PC-9 (cell line): ENCODE data around the gene ZFHX3. TPM values are rescaled to one million over a fixed set of nuclear protein-coding genes. Genes with fewer than 3 reads are reported as not detected.

Source experiments
- BruUV-seq: library from RNA; stranded (reverse); fragments of 400-500 nt; replicated peaks from 2 replicates; lab custom pipeline; 2021; lab: Mats Ljungman, UMichigan
- CTCF ChIA-PET: fragments of 300-600 bp; sonication (Branson Sonifier 250); formaldehyde crosslinking; loops from one replicate; lab custom pipeline; 2022; ENCODE audit warnings: antibody characterized with exemption; lab: Charles Lee
- POLR2A ChIA-PET: fragments of 300-600 bp; sonication (Branson Sonifier 250); formaldehyde crosslinking; loops from one replicate; lab custom pipeline; 2022; ENCODE audit warnings: antibody characterized with exemption; ENCODE audit not compliant: unreplicated experiment; lab: Charles Lee
- DNase-seq, 2 experiments: peaks; one replicate each; pipeline versions ENCODE4 v3.0.0 to v3.0.0-alpha.2; 2015 to 2022; ENCODE audit warnings: mixed read lengths in 1 of 2
- H2AFZ ChIP-seq: fragments of 200-600 bp; sonication (generic); 2 replicates; pipeline ENCODE4 v1.8.1; 2017; ENCODE audit warnings: antibody characterized with exemption
- H3F3A ChIP-seq: fragments of 200-600 bp; sonication (generic); 2 replicates; pipeline ENCODE4 v1.8.1; 2017; ENCODE audit warnings: antibody characterized with exemption, mild to moderate bottlenecking, low read depth; ENCODE audit not compliant: insufficient read depth
- H3K27ac ChIP-seq: fragments of 200-600 bp; sonication (generic); 2 replicates; pipeline ENCODE4 v1.6.1; 2016; ENCODE audit warnings: mixed run types
- H3K27me3 ChIP-seq: fragments of 200-600 bp; sonication (generic); 2 replicates; pipeline ENCODE4 v1.6.1; 2016; ENCODE audit warnings: low read depth, mixed run types; ENCODE audit not compliant: insufficient read depth
- H3K36me3 ChIP-seq: fragments of 200-600 bp; sonication (generic); 2 replicates; pipeline ENCODE4 v1.6.1; 2016; ENCODE audit warnings: low read depth, mixed run types
- H3K4me1 ChIP-seq: fragments of 200-600 bp; sonication (generic); replicated peaks from 2 replicates; pipeline ENCODE4 v1.6.1; 2016; ENCODE audit warnings: mixed run types; ENCODE audit not compliant: insufficient read depth
- H3K4me2 ChIP-seq: fragments of 200-600 bp; sonication (generic); 2 replicates; pipeline ENCODE4 v1.6.1; 2017; ENCODE audit warnings: mixed run types
- H3K4me3 ChIP-seq: fragments of 200-600 bp; sonication (generic); 2 replicates; pipeline ENCODE4 v1.6.1; 2016; ENCODE audit warnings: mixed run types
- H3K79me2 ChIP-seq: fragments of 200-600 bp; sonication (generic); 2 replicates; pipeline ENCODE4 v1.6.1; 2017; ENCODE audit warnings: low read depth, mixed run types
- H3K9me2 ChIP-seq: fragments of 200-600 bp; sonication (generic); 2 replicates; pipeline ENCODE4 v1.8.1; 2017; ENCODE audit warnings: mild to moderate bottlenecking; ENCODE audit not compliant: insufficient read depth
- H3K9me3 ChIP-seq: fragments of 200-600 bp; sonication (generic); 2 replicates; pipeline ENCODE4 v1.8.1; 2016; ENCODE audit warnings: low read depth; ENCODE audit not compliant: insufficient read depth
- H4K20me1 ChIP-seq: fragments of 200-600 bp; sonication (generic); 2 replicates; pipeline ENCODE4 v1.8.1; 2017; ENCODE audit not compliant: insufficient read depth
- EZH2 ChIP-seq: fragments of 200-600 bp; sonication (generic); IDR thresholded peaks from 2 replicates; pipeline ENCODE4 v1.8.0; 2017; ENCODE audit warnings: antibody characterized with exemption, low read depth
- intact Hi-C: fragments of 100-400 bp; cut with micrococcal nuclease; formaldehyde crosslinking; loops from one replicate; pipeline ENCODE4 v1.10.0; 2022; ENCODE audit not compliant: unreplicated experiment
- total RNA-seq: library from RNA; stranded (reverse); gene quantifications from 2 replicates; pipeline ENCODE4 v1.2.3, GENCODE V29; 2021
- TF ChIP-seq, protein P1 (sequence below): fragments of 200-600 bp; sonication (generic); conservative IDR thresholded peaks from 2 replicates; pipeline ENCODE4 v1.6.1; 2017; ENCODE audit warnings: mixed run types, antibody characterized with exemption, mild to moderate bottlenecking, moderate library complexity

The ZFHX3 gene
- total RNA-seq, 1 experiment from 2014 or later, result 23.1 TPM

DNA sequence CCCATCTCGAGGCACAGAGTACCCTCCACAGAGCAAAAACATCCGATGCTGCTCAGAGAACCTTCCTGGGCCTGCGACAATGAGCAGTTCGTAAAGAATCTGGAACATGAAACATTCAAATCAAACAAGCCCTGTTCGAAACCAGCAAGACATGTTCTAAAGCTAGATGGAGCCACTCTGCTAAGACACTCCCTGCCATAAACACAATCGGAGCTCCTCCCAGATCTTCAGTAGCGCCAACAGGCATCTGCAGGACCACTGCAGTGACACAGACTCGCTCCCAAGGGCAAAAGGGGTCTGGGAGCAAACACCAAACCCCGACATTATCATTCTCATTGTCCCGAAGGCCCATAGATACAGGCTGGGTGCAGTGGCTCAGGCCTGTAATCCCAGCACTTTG lies 108.7 kb downstream of the ZFHX3 start:
- no peak for DNase-seq
- Histone ChIP-seq H3K36me3 (no peaks in the 10 kb centered on the region), H2AFZ (no peak overlapping the region), H3K27me3 (no peaks in the 10 kb centered on the region), H3K4me1 (peaks cover under 1% of the 10 kb centered on the region), H4K20me1 (no peaks in the 10 kb centered on the region), H3F3A (no peaks in the 10 kb centered on the region; the same call in 1 of the 2 replicates), H3K27ac (no peak overlapping the region), H3K9me2 (no peaks in the 10 kb centered on the region), H3K79me2 (peaks cover 74% of the 10 kb centered on the region), H3K9me3 (no peaks in the 10 kb centered on the region), H3K4me2 (no peak overlapping the region), H3K4me3 (no peak overlapping the region)
- ChIA-PET CTCF (interaction anchor here (0.6 kb wide), 1 partner anchor 1313 kb away, joined by 3 read pairs; no protein-coding TSS in a partner anchor), POLR2A (no interaction called here)
- intact Hi-C loops, result no loop called here
- no TSS peak for BruUV-seq
- TF ChIP-seq, protein P1, sequence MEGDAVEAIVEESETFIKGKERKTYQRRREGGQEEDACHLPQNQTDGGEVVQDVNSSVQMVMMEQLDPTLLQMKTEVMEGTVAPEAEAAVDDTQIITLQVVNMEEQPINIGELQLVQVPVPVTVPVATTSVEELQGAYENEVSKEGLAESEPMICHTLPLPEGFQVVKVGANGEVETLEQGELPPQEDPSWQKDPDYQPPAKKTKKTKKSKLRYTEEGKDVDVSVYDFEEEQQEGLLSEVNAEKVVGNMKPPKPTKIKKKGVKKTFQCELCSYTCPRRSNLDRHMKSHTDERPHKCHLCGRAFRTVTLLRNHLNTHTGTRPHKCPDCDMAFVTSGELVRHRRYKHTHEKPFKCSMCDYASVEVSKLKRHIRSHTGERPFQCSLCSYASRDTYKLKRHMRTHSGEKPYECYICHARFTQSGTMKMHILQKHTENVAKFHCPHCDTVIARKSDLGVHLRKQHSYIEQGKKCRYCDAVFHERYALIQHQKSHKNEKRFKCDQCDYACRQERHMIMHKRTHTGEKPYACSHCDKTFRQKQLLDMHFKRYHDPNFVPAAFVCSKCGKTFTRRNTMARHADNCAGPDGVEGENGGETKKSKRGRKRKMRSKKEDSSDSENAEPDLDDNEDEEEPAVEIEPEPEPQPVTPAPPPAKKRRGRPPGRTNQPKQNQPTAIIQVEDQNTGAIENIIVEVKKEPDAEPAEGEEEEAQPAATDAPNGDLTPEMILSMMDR, result no peak
- no peak for TF ChIP-seq EZH2

DNA sequence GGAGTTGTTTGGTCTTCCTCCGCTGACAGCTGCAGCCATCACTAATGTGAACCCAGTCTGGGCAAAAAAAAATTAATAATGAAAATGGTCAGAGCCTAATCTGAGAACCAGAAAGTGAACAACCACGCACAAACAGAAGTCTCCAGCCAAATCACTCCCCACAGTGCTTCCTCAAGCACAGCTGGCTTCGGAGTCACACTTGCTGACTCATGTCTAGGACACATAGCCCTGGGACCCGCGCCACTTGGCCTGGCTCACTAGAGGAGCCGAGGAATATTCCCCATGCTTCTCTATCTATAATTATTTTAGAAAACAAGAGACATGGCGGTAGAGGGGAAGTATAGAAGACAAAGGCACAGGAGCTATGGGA lies 109.1 kb downstream of the ZFHX3 start:
- Histone ChIP-seq H3K4me1 (no peaks in the 10 kb centered on the region), H3K4me3 (no peak overlapping the region), H3K36me3 (no peaks in the 10 kb centered on the region), H3K27me3 (no peaks in the 10 kb centered on the region), H4K20me1 (no peaks in the 10 kb centered on the region), H2AFZ (no peak overlapping the region), H3K4me2 (no peak overlapping the region), H3K79me2 (peaks cover 70% of the 10 kb centered on the region), H3K9me2 (no peaks in the 10 kb centered on the region), H3K9me3 (no peaks in the 10 kb centered on the region), H3K27ac (no peak overlapping the region), H3F3A (no peaks in the 10 kb centered on the region)
- POLR2A ChIA-PET, result no interaction called here
- no TSS peak for BruUV-seq
- CTCF ChIA-PET, result no interaction called here
- no peak for DNase-seq
- no peak for TF ChIP-seq EZH2
- TF ChIP-seq, protein P1, result no peak
- intact Hi-C loops, result no loop called here

DNA sequence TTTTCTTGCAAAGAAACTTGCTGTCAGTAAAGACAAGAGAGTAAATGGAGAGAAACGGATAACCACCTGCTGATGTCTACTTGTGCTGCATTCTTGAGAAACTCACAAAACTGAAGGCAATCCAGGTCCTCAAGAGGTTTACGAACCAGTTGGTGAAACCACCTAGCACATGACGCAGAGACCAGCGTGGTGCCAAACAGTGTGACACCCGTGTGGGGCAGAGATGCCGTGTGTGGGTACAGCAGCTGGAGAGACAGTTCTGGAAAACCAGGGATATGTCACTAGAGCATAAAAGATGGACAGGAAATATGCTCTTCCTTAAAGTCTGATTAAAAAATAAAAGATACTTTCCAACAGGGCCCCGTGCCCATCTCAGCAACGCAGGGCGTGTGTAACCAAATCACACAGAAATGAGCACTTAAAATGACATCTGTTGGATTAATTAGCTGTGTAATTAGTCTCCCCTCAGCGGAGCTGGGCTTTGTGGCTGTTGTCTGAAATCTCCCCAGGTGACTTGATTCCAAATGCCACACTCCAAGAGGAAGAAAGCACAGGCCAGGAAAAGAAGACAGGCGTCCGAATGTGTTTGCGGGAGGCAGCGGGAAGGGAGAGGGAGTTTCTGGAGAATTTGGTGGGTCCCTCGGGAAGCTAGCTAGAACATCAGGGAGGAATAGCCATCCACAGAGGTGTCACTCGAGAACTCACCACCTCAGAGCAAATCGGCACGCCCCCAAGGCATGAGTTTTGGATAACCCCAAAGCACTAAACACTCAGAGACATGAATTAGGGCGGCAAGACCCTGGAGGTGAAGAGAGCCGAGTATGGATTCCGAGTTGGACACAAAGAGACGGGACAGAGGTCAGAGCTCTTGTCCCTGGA lies 109.8 kb downstream of the ZFHX3 start:
- intact Hi-C loops, result no loop called here
- peaks cover 68% of the 10 kb centered on the region for H3K79me2 ChIP-seq

More for the DNA sequence above, 109.8 kb downstream of the ZFHX3 start:
- Histone ChIP-seq H3K9me3 (no peaks in the 10 kb centered on the region), H3K4me3 (no peak overlapping the region), H3K9me2 (no peaks in the 10 kb centered on the region), H3K36me3 (no peaks in the 10 kb centered on the region), H3K27me3 (no peaks in the 10 kb centered on the region), H3K4me2 (no peak overlapping the region), H4K20me1 (no peaks in the 10 kb centered on the region), H3F3A (no peaks in the 10 kb centered on the region), H2AFZ (no peak overlapping the region), H3K27ac (no peak overlapping the region), H3K4me1 (no peaks in the 10 kb centered on the region)
- CTCF ChIA-PET, result no interaction called here
- no peak for DNase-seq
- TF ChIP-seq EZH2, result no peak
- TF ChIP-seq, protein P1, result no peak
- POLR2A ChIA-PET, result no interaction called here
- no TSS peak for BruUV-seq
